GM10248 (cell line): ENCODE data around the gene ARRDC3.
A peak's percentile ranks its signal among the peaks of the same experiment; 100 is the strongest.

Experiments used
- CTCF ChIA-PET: fragments of 300-600 bp; sonication (Branson Sonifier 250); formaldehyde crosslinking; extraction: SDS; loops from one replicate; lab custom pipeline; 2021; ENCODE audit warnings: antibody characterized with exemption; lab: Yijun Ruan, JAX
- POLR2A ChIA-PET: fragments of 350-650 bp; sonication (Branson Sonifier 250); formaldehyde crosslinking; extraction: SDS; loops from one replicate; lab custom pipeline; 2020; ENCODE audit warnings: antibody characterized with exemption; lab: Yijun Ruan, JAX
- DNase-seq: peaks from one replicate; pipeline ENCODE4 v3.0.0; 2012; ENCODE audit errors: extremely low spot score
- TF ChIP-seq, protein P1 (sequence below): IDR thresholded peaks from 2 replicates; pipeline ENCODE4 v1.5.1; 2012; ENCODE audit warnings: mild to moderate bottlenecking, low read depth; ENCODE audit errors: extremely low read depth, missing control alignments, control extremely low read depth

ARRDC3 gene, protein sequence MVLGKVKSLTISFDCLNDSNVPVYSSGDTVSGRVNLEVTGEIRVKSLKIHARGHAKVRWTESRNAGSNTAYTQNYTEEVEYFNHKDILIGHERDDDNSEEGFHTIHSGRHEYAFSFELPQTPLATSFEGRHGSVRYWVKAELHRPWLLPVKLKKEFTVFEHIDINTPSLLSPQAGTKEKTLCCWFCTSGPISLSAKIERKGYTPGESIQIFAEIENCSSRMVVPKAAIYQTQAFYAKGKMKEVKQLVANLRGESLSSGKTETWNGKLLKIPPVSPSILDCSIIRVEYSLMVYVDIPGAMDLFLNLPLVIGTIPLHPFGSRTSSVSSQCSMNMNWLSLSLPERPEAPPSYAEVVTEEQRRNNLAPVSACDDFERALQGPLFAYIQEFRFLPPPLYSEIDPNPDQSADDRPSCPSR

GRCh38 chr5:91383027-91383955 lies at the start of gene ARRDC3:
ARRDC3 (minus strand) TSS chr5:91383317; CDS start chr5:91383092, 225 bp downstream.
- TF ChIP-seq, protein P1, sequence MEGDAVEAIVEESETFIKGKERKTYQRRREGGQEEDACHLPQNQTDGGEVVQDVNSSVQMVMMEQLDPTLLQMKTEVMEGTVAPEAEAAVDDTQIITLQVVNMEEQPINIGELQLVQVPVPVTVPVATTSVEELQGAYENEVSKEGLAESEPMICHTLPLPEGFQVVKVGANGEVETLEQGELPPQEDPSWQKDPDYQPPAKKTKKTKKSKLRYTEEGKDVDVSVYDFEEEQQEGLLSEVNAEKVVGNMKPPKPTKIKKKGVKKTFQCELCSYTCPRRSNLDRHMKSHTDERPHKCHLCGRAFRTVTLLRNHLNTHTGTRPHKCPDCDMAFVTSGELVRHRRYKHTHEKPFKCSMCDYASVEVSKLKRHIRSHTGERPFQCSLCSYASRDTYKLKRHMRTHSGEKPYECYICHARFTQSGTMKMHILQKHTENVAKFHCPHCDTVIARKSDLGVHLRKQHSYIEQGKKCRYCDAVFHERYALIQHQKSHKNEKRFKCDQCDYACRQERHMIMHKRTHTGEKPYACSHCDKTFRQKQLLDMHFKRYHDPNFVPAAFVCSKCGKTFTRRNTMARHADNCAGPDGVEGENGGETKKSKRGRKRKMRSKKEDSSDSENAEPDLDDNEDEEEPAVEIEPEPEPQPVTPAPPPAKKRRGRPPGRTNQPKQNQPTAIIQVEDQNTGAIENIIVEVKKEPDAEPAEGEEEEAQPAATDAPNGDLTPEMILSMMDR, result no peak
- ChIA-PET POLR2A (interaction anchor here (0.6 to 1.9 kb wide), 13 partner anchors 11 to 854 kb away, joined by 3 to 9 read pairs (median 3); no protein-coding TSS in a partner anchor), CTCF (interaction anchor here (0.9 to 6.9 kb wide), 29 partner anchors 9 to 451 kb away, joined by 3 to 92 read pairs (median 11); no protein-coding TSS in a partner anchor)
- DNase-seq, result peak; percentile 84

GRCh38 chr5:91430949-91431348 lies 47.8 kb upstream of the ARRDC3 start:
- CTCF ChIA-PET, result interaction anchor here (1.3 to 4.6 kb wide), 2 partner anchors 12 to 16 kb away, joined by 4 to 35 read pairs; no protein-coding TSS in a partner anchor

GRCh38 chr5:91424638-91425436 lies 41.7 kb upstream of the ARRDC3 start:
- DNase-seq, result no peak
- ChIA-PET POLR2A (no interaction called here), CTCF (no interaction called here)
- TF ChIP-seq, protein P1, result no peak

More at GRCh38 chr5:91430949-91431348, 47.8 kb upstream of the ARRDC3 start:
- POLR2A ChIA-PET, result no interaction called here
- TF ChIP-seq, protein P1, result no peak
- DNase-seq, result no peak

GRCh38 chr5:91423871-91424270 lies 40.8 kb upstream of the ARRDC3 start:
- CTCF ChIA-PET, result interaction anchor here (0.8 kb wide), 1 partner anchor 492 kb away, joined by 3 read pairs; no protein-coding TSS in a partner anchor
- TF ChIP-seq, protein P1, result no peak
- POLR2A ChIA-PET, result no interaction called here
- no peak for DNase-seq

DNA sequence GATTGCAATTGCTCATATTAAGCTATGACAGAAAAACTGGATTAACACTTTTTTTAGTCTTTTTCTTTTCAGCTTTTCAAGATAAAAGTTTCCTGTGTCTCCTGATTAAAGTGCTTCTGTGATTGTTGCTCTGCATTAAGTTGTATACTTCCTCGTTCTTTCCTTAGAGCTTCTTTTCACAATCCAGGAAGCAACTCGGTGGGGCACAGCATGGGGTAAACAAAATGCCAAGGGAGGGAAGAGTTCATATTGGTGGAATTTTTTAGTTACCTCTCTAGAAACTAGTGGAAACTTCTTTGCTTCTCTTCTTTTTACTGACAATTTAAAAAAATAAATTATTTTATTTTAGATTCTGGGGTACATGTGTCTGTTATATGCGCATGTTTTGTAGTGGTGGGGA lies 37.8 kb upstream of the ARRDC3 start:
- ChIA-PET CTCF (interaction anchor here (1.1 to 6.0 kb wide), 10 partner anchors 10 to 637 kb away, joined by 3 to 59 read pairs (median 24); partner anchors contain the start of gene ARRDC3), POLR2A (no interaction called here)
- TF ChIP-seq, protein P1, result no peak
- DNase-seq, result no peak
